T-cell (primary cell): Measurements from ENCODE around the gene SATB1. TPM values are rescaled to one million over a fixed set of nuclear protein-coding genes. Genes with fewer than 3 reads are reported as not detected.

Experiments
- ATAC-seq, 4 experiments: fragments of 200-7000 bp in 3 of 4; fragments of 150-1000 bp in 1 of 4; cut with Tn5 transposase; replicated peaks in 1 of 4; 1 replicate in 3 of 4; 2 replicates in 1 of 4; pipeline ENCODE4 v1.10.0; 2021; ENCODE audit warnings: moderate library complexity in 3 of 4, mild to moderate bottlenecking in 2 of 4, moderate number of reproducible peaks in 1 of 4
- CTCF ChIA-PET, 2 donors: fragments of 300-600 bp; sonication (Branson Sonifier 250); formaldehyde crosslinking; loops; one replicate each; lab custom pipeline; 2022; ENCODE audit warnings: antibody characterized with exemption in 2 of 2; lab: Charles Lee
- POLR2A ChIA-PET, 2 donors: fragments of 300-600 bp; sonication (Branson Sonifier 250); formaldehyde crosslinking; loops; one replicate each; lab custom pipeline; 2022; ENCODE audit warnings: antibody characterized with exemption in 2 of 2; lab: Charles Lee
- DNase-seq, 35 experiments: peaks; one replicate each; pipeline versions ENCODE4 v3.0.0 to v3.0.0-alpha.2; 2013 to 2023
- H3K27ac ChIP-seq: one replicate; pipeline ENCODE4 v1.5.1; 2013; ENCODE audit warnings: low read length
- H3K27me3 ChIP-seq, 2 experiments: replicated peaks in 1 of 2; 1 replicate in 1 of 2; 2 replicates in 1 of 2; pipeline versions ENCODE4 v1.6.1 to v1.7.0; 2013; ENCODE audit warnings: low read length in 1 of 2, mixed read lengths in 1 of 2; ENCODE audit not compliant: control insufficient read depth in 2 of 2, insufficient read depth in 2 of 2; ENCODE audit errors: extremely low read depth in 1 of 2
- H3K36me3 ChIP-seq, 2 donors: 1 replicate in 1 of 2; 2 replicates in 1 of 2; pipeline versions ENCODE4 v1.6.1 to v1.7.0; 2013; ENCODE audit warnings: low read length in 1 of 2; ENCODE audit not compliant: control insufficient read depth in 2 of 2, insufficient read depth in 1 of 2; ENCODE audit errors: extremely low read depth in 1 of 2
- H3K4me1 ChIP-seq, 2 experiments: 1 replicate in 1 of 2; 2 replicates in 1 of 2; pipeline versions ENCODE4 v1.6.1 to v1.7.0; 2013; ENCODE audit warnings: low read length in 2 of 2, mixed read lengths in 1 of 2; ENCODE audit not compliant: insufficient read depth in 2 of 2, control insufficient read depth in 1 of 2; ENCODE audit errors: extremely low read depth in 1 of 2
- H3K4me3 ChIP-seq, 2 donors: 1 replicate in 1 of 2; 2 replicates in 1 of 2; pipeline versions ENCODE4 v1.5.1 to v1.7.0; 2013; ENCODE audit warnings: mild to moderate bottlenecking in 2 of 2, low read length in 1 of 2, moderate library complexity in 1 of 2; ENCODE audit not compliant: control insufficient read depth in 1 of 2; ENCODE audit errors: extremely low read depth in 1 of 2
- H3K9me3 ChIP-seq: 2 replicates; pipeline ENCODE4 v1.7.0; 2013
- H3K27ac Mint-ChIP-seq, 2 donors: one replicate each; pipeline ENCODE4 v1.8.0; 2020 to 2021; ENCODE audit warnings: mild to moderate bottlenecking in 2 of 2, mixed read lengths in 2 of 2
- H3K27me3 Mint-ChIP-seq, 2 donors: one replicate each; pipeline ENCODE4 v1.8.0; 2021 to 2022; ENCODE audit warnings: mixed read lengths in 2 of 2
- H3K36me3 Mint-ChIP-seq: one replicate; pipeline ENCODE4 v1.8.0; 2021; ENCODE audit warnings: mixed read lengths
- H3K4me1 Mint-ChIP-seq, 3 donors: one replicate each; pipeline ENCODE4 v1.8.0; 2020 to 2022; ENCODE audit warnings: mixed read lengths in 3 of 3, mild to moderate bottlenecking in 1 of 3
- H3K4me3 Mint-ChIP-seq, 3 donors: one replicate each; pipeline ENCODE4 v1.8.0; 2020 to 2022; ENCODE audit warnings: mild to moderate bottlenecking in 3 of 3, mixed read lengths in 3 of 3, moderate library complexity in 3 of 3
- H3K9me3 Mint-ChIP-seq, 3 donors: one replicate each; pipeline ENCODE4 v1.8.0; 2020 to 2022; ENCODE audit warnings: mixed read lengths in 3 of 3
- WGBS: methylation state at CpG from one replicate; pipeline ENCODE4 v1.1.5; 2013; ENCODE audit warnings: missing lambda C conversion rate; ENCODE audit not compliant: insufficient coverage; 5-methylcytosine and 5-hydroxymethylcytosine counted together
- total RNA-seq, 35 experiments: library from RNA in 6 of 35; stranded (reverse) in 6 of 35; fragments of 120-200 nt in 1 of 35; gene quantifications; one replicate each; pipeline versions ENCODE4 v1.2.1 to v1.2.4 and lab custom pipeline; 2013 to 2026

Gene SATB1
- total RNA-seq, 5 donors from 2014 or later (not counting 1 experiment from before 2014, with no cell fraction given) = 204 to 417 (median 282) TPM

DNA sequence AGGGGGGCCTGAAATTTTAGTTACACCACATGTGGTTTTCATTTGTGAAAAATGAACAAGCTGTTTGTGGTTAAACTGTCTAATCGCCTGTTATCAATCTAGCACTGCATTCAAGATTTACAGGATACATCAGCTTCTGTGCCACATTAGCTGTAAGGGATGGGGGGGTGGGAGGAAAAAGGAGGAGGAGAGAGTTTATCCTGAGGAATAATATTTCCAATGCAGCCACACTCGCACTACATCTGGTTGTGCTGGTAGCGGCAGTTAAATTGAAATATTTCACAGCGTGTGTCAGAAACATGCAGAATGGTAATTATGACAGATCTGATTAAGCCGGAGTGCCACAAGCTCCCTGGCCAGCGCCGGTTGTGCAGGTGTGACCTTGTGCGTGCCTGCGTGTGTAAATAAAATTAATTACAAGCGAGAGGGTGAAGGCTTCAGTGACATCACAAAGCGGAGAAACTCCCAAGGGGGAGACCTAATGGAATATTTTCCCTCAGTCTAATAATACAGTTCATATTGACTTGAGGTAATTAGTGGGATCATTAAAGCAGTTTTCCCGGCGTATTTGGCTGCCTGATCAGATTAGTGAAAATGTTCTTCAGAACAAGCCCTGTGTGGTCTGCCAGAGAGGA, 55.5 kb downstream of the SATB1 start:
- peak overlapping the region; percentile 73 to 84 for H3K27ac Mint-ChIP-seq

DNA sequence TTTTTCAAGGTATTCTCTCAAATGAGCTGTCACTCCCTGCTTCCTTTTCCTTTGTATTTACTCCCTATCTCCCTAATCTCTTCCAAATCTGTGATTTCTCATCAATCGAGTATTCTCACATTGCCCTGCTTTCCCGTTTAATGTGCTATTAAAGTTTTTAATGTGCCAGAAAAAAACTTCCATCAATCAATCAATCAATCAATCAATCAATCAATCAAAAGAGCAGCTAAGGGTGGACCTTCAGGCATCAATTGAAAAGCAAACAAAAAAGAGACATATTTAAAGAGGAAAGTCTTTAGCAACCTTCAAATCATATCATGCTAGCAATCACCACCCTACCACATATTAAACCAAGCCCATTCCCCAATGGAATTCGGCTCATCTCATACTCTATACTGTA, 58.9 kb downstream of the SATB1 start:
- peaks cover 0 to 53% of the 10 kb centered on the region in 2 donors for H3K36me3 ChIP-seq
- CTCF ChIA-PET = interaction anchor here (0.6 to 1.0 kb wide), 2 partner anchors 9 to 179 kb away, joined by 3 to 4 read pairs; no protein-coding TSS in a partner anchor
- no peaks in the 10 kb centered on the region for H3K9me3 ChIP-seq
- POLR2A ChIA-PET = interaction anchor here (0.5 to 1.4 kb wide), 6 partner anchors 8 to 1933 kb away, joined by 3 to 5 read pairs (median 4); no protein-coding TSS in a partner anchor
- H3K27ac ChIP-seq = no peak overlapping the region
- H3K9me3 Mint-ChIP-seq = no peaks in the 10 kb centered on the region
- H3K27me3 Mint-ChIP-seq = no peaks in the 10 kb centered on the region
- H3K27me3 ChIP-seq = no peaks in the 10 kb centered on the region
- H3K4me3 Mint-ChIP-seq = no peak overlapping the region
- peaks cover 9 to 35% of the 10 kb centered on the region in 2 experiments for H3K4me1 ChIP-seq
- H3K27ac Mint-ChIP-seq = peak overlapping the region; percentile 68 to 75
- no peak for DNase-seq
- H3K36me3 Mint-ChIP-seq = peaks cover 75% of the 10 kb centered on the region
- H3K4me1 Mint-ChIP-seq = peaks cover 61 to 88% (median 67%) of the 10 kb centered on the region in 3 donors
- WGBS = no CpG with 5 or more reads among the region's 3 CpGs
- no peak for ATAC-seq
- no peak overlapping the region for H3K4me3 ChIP-seq

More for the DNA sequence above, 55.5 kb downstream of the SATB1 start:
- ATAC-seq (no peak), DNase-seq (no peak)
- H3K4me1 ChIP-seq = peaks cover 16 to 58% of the 10 kb centered on the region in 2 experiments
- no peaks in the 10 kb centered on the region for H3K27me3 ChIP-seq
- peak overlapping the region in 2 of 3 donors; percentile 41 to 48 for H3K4me3 Mint-ChIP-seq
- H3K9me3 ChIP-seq = no peaks in the 10 kb centered on the region
- peaks cover 0 to 37% of the 10 kb centered on the region in 2 donors for H3K36me3 ChIP-seq
- H3K27ac ChIP-seq = no peak overlapping the region
- peaks cover 80 to 99% (median 86%) of the 10 kb centered on the region in 3 donors for H3K4me1 Mint-ChIP-seq
- H3K36me3 Mint-ChIP-seq = peaks cover 78% of the 10 kb centered on the region
- 76% methylated on average over 8 of the region's 13 CpGs for WGBS
- ChIA-PET POLR2A (interaction anchor here (0.7 kb wide), 2 partner anchors 64 to 620 kb away, joined by 5 to 6 read pairs; no protein-coding TSS in a partner anchor), CTCF (interaction anchor here (0.6 kb wide), 2 partner anchors 66 to 331 kb away, joined by 3 to 6 read pairs; no protein-coding TSS in a partner anchor)
- H3K9me3 Mint-ChIP-seq = no peaks in the 10 kb centered on the region
- H3K4me3 ChIP-seq = no peak overlapping the region
- no peaks in the 10 kb centered on the region for H3K27me3 Mint-ChIP-seq

DNA sequence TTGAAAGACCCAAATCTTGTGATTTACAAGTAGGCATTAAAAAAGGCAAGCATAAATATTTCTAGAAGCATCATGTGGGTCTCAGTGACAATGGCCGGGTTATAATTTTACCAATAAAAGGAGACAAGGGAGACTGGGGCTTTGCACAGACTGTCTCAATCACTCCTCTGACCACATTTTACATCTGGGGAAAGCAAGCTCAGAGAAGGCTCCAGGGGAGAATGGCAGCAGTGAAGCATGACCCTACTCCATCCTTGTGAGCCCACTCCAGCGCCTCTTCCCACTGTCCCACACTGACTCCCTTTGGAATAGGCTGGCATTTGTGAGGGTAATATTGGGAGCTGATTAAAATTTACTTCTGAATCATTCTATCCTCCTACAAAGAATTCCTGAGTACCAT, 61.8 kb downstream of the SATB1 start:
- peaks cover 0 to 56% of the 10 kb centered on the region in 2 donors for H3K36me3 ChIP-seq
- H3K4me3 Mint-ChIP-seq = no peak overlapping the region

DNA sequence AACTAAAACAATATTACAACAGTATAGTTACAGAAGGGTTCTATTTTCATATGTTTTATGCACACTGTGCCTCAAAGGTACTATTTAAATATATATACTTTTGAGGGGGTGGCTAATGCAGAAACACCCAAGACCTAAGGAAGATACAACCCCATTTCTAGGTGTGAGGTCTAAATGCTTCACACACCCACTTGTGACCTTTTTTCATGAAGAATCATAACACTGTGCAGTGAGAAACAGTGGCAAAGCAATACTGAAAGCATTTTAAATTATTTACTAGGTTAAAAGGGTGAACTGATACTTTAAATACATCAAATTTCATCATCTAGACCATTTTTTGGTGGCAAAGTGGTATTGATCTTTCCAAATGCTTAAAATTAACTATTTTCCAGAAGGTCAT, 67.4 kb downstream of the SATB1 start:
- no peaks in the 10 kb centered on the region for H3K9me3 Mint-ChIP-seq
- Histone ChIP-seq H3K27ac (no peak overlapping the region), H3K9me3 (no peaks in the 10 kb centered on the region), H3K4me3 (no peak overlapping the region), H3K36me3 (peaks cover 0 to 25% of the 10 kb centered on the region in 2 donors), H3K4me1 (peaks cover 0 to 6% of the 10 kb centered on the region in 2 experiments), H3K27me3 (no peaks in the 10 kb centered on the region)
- DNase-seq (no peak), ATAC-seq (no peak)
- H3K27me3 Mint-ChIP-seq = no peaks in the 10 kb centered on the region
- ChIA-PET POLR2A (interaction anchor here (0.5 to 0.6 kb wide), 6 partner anchors 12 to 602 kb away, joined by 3 to 13 read pairs (median 6); no protein-coding TSS in a partner anchor), CTCF (no interaction called here)
- no peak overlapping the region for H3K4me3 Mint-ChIP-seq
- peaks cover 41 to 68% (median 59%) of the 10 kb centered on the region in 3 donors for H3K4me1 Mint-ChIP-seq
- H3K36me3 Mint-ChIP-seq = peaks cover 41% of the 10 kb centered on the region
- H3K27ac Mint-ChIP-seq = peak overlapping the region in 1 of 2 donors; percentile 76

More for the DNA sequence above, 61.8 kb downstream of the SATB1 start:
- Histone ChIP-seq H3K27ac (no peak overlapping the region), H3K4me3 (no peak overlapping the region), H3K27me3 (no peaks in the 10 kb centered on the region), H3K4me1 (peaks cover 0 to 19% of the 10 kb centered on the region in 2 experiments), H3K9me3 (no peaks in the 10 kb centered on the region)
- peaks cover 58 to 84% (median 66%) of the 10 kb centered on the region in 3 donors for H3K4me1 Mint-ChIP-seq
- peak in 1 of 4 experiments; percentile 17 for ATAC-seq
- H3K9me3 Mint-ChIP-seq = no peaks in the 10 kb centered on the region
- ChIA-PET POLR2A (interaction anchor here in 1 of 2 donors (0.5 kb wide), 1 partner anchor 1101 kb away, joined by 6 read pairs; no protein-coding TSS in a partner anchor), CTCF (interaction anchor here (0.6 to 0.7 kb wide), 3 partner anchors 24 to 1536 kb away, joined by 3 to 7 read pairs (median 4); no protein-coding TSS in a partner anchor)
- H3K27me3 Mint-ChIP-seq = no peaks in the 10 kb centered on the region
- no CpG with 5 or more reads among the region's 2 CpGs for WGBS
- peak overlapping the region; percentile 4 to 41 for H3K27ac Mint-ChIP-seq
- H3K36me3 Mint-ChIP-seq = peaks cover 78% of the 10 kb centered on the region
- DNase-seq = no peak

DNA sequence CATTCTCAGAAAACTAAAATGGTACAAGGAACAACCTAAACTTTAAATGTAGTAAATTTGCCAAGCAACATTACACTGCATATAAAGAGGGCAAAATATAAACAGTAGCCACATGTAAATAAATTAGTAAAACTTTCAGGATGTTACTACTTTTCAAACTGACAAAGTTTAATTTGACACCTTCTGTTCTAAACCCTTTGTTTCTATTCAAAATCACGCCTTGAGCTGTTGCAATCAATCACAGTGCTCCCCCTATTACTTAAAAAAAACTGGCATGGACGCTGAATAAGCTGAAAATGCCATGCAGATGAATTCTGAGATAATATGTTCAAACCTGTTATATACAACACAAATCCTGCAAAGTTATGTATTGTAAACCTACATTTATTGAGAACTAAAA, 69.3 kb downstream of the SATB1 start:
- peaks cover 6 to 28% of the 10 kb centered on the region in 2 donors for H3K36me3 ChIP-seq
- WGBS = no CpG with 5 or more reads among the region's 2 CpGs
- CTCF ChIA-PET = no interaction called here

DNA sequence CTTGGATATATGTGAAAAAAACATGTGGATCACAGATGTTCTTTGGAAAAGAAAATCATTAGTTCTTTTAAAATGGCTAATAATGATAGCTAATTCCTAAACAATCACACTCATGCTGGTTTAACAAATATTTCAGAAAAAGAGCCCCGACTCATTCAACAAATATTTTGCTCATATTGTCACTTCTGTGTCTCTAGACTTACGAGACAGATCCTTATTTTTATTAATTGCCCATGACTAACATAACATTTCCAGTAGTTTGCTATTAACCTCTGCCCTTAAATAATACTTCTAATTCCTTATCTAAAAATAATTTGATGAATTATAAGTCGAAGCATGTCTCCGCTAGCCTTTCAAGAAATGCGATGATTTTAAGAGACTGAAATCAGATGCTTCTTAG, 70.4 kb downstream of the SATB1 start:
- Histone ChIP-seq H3K27me3 (no peaks in the 10 kb centered on the region), H3K36me3 (peaks cover 7 to 32% of the 10 kb centered on the region in 2 donors), H3K27ac (no peak overlapping the region), H3K4me3 (no peak overlapping the region), H3K4me1 (peaks cover 0 to 6% of the 10 kb centered on the region in 2 experiments), H3K9me3 (no peaks in the 10 kb centered on the region)
- H3K27ac Mint-ChIP-seq = peak overlapping the region in 1 of 2 donors; percentile 56
- peaks cover 48% of the 10 kb centered on the region for H3K36me3 Mint-ChIP-seq
- WGBS = 93% methylated on average over 3 of the region's 5 CpGs
- ChIA-PET POLR2A (interaction anchor here in 1 of 2 donors (1.2 kb wide), 1 partner anchor 12 kb away, joined by 4 read pairs; no protein-coding TSS in a partner anchor), CTCF (interaction anchor here in 1 of 2 donors (0.6 to 1.2 kb wide), 2 partner anchors 34 to 39 kb away, joined by 3 read pairs; no protein-coding TSS in a partner anchor)
- no peaks in the 10 kb centered on the region for H3K9me3 Mint-ChIP-seq
- ATAC-seq (no peak), DNase-seq (no peak)
- H3K4me3 Mint-ChIP-seq = no peak overlapping the region
- H3K27me3 Mint-ChIP-seq = no peaks in the 10 kb centered on the region
- H3K4me1 Mint-ChIP-seq = peaks cover 28 to 62% (median 60%) of the 10 kb centered on the region in 3 donors

More for the DNA sequence above, 69.3 kb downstream of the SATB1 start:
- ATAC-seq (no peak), DNase-seq (no peak)
- Mint-ChIP-seq H3K27me3 (no peaks in the 10 kb centered on the region), H3K4me3 (no peak overlapping the region), H3K4me1 (peaks cover 37 to 67% (median 67%) of the 10 kb centered on the region in 3 donors), H3K27ac (peak overlapping the region; percentile 42 to 74), H3K36me3 (peaks cover 48% of the 10 kb centered on the region), H3K9me3 (no peaks in the 10 kb centered on the region)
- no peaks in the 10 kb centered on the region for H3K27me3 ChIP-seq
- H3K27ac ChIP-seq = no peak overlapping the region
- H3K4me1 ChIP-seq = peaks cover 0 to 6% of the 10 kb centered on the region in 2 experiments
- no peaks in the 10 kb centered on the region for H3K9me3 ChIP-seq
- H3K4me3 ChIP-seq = no peak overlapping the region
- POLR2A ChIA-PET = interaction anchor here in 1 of 2 donors (0.8 kb wide), 1 partner anchor 14 kb away, joined by 3 read pairs; no protein-coding TSS in a partner anchor
